Tibial nerve (tissue), 3 donors: ENCODE data around the gene TMCO4.

ENCODE experiments used
- CTCF ChIP-seq, 5 experiments: fragments of 200-600 bp in 3 of 5; fragments of 450-650 bp in 2 of 5; sonication (generic) in 3 of 5; IDR thresholded peaks; one replicate each; pipeline ENCODE4 v1.5.1; 2016 to 2019; ENCODE audit warnings: antibody characterized with exemption in 5 of 5, mild to moderate bottlenecking in 3 of 5, moderate library complexity in 2 of 5
- POLR2A ChIP-seq, 2 donors: fragments of 450-650 bp; IDR thresholded peaks; one replicate each; pipeline ENCODE4 v1.6.1; 2017; ENCODE audit warnings: antibody characterized with exemption in 2 of 2, mild to moderate bottlenecking in 2 of 2, moderate library complexity in 2 of 2

GRCh38 chr1:19643602-19644394 is 155.9 kb downstream of the TMCO4 start, which contains the start of gene NBL1:
- peak in 1 of 2 donors; percentile 62 for TF ChIP-seq POLR2A (IDR thresholded peaks at IDR 0.05)
- TF ChIP-seq CTCF (IDR thresholded peaks at IDR 0.05) = no peak
